Measurements from ENCODE around the gene CILP2. TPM values are rescaled to one million over a fixed set of nuclear protein-coding genes. Genes with fewer than 3 reads are reported as not detected.

CILP2 gene
- 1.2 TPM in 2 replicates for total RNA-seq

GRCh38 chr19:19538061-19538784 is at the start of gene CILP2:
CILP2 (plus strand) TSS chr19:19538265; CDS start chr19:19538350, 85 bp downstream.

GRCh38 chr19:19514881-19515641 is 23.0 kb upstream of the CILP2 start, which contains the start of gene TSSK6:
TSSK6 (minus strand) TSS chr19:19515548; CDS start chr19:19515427, 121 bp downstream.

GRCh38 chr19:19515642-19516519 is 22.2 kb upstream of the CILP2 start, which contains the start of gene NDUFA13:
NDUFA13 (plus strand) TSS chr19:19516225; CDS start chr19:19516239, 14 bp downstream.

GRCh38 chr19:19528721-19529490 is 9.2 kb upstream of the CILP2 start, which contains the start of gene YJEFN3:
YJEFN3 (plus strand) TSS chr19:19528911; CDS start chr19:19528933, 22 bp downstream.

Other genes with a start within 250 kb of the CILP2 start
- 18.2 and 19.8 TPM in 2 replicates for gene SUGP1, start 217.8 kb upstream of the CILP2 start, total RNA-seq
- 22.0 and 26.8 TPM in 2 replicates for gene MAU2, start 217.4 kb upstream of the CILP2 start, total RNA-seq
- gene GATAD2A, start 132.6 kb upstream of the CILP2 start, total RNA-seq = 34.9 and 40.4 TPM in 2 replicates
- 1.4 and 2.0 TPM in 2 replicates for gene TSSK6, start 22.7 kb upstream of the CILP2 start, total RNA-seq
- gene NDUFA13, start 22.0 kb upstream of the CILP2 start, total RNA-seq = 176 and 205 TPM in 2 replicates
- gene YJEFN3, start 9.4 kb upstream of the CILP2 start, total RNA-seq = 0.17 and 0.23 TPM in 2 replicates
- 1.5 TPM in 1 of 2 replicates, not detected in the other for gene PBX4, start 80.4 kb downstream of the CILP2 start, total RNA-seq
- gene LPAR2, start 90.0 kb downstream of the CILP2 start, total RNA-seq = 0.93 and 4.1 TPM in 2 replicates
- gene GMIP, start 105.4 kb downstream of the CILP2 start, total RNA-seq = 3.9 and 10.5 TPM in 2 replicates
- gene ATP13A1, start 125.4 kb downstream of the CILP2 start, total RNA-seq = 159 and 211 TPM in 2 replicates
- 2.0 and 3.7 TPM in 2 replicates for gene ZNF101, start 130.6 kb downstream of the CILP2 start, total RNA-seq
- gene ZNF14, start 194.8 kb downstream of the CILP2 start, total RNA-seq = 4.0 and 4.4 TPM in 2 replicates